Measurements from ENCODE around the gene PKD2.
"Not testable (repeated sequence)": the region's sequence is repeated elsewhere in the genome, so short reads cannot be mapped to it uniquely, and the experiment has no call there.

DNA sequence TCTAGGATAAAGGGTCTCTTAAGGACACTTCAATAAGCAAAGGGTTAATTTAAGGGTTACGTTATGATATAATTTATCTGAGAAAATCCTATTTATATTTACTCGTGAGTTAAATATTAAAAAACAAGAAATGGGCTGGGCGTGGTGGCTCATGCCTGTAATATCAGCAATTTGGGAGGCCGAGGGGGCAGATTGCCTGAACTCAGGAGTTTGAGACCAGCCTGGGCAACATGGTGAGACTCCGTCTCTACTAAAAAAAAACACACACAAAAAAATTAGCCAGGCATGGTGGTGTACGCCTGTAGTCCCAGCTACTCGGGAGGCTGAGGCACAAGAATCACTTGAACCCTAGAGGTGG lies 100.7 kb downstream of the PKD2 start:
- TF ChIP-seq CTCF (IDR thresholded peaks at IDR 0.05 in 4 of 5, conservative IDR thresholded peaks at IDR 0.05 in 1 of 5); POLR2A (IDR thresholded peaks at IDR 0.05): not testable (repeated sequence)

All from gastrocnemius medialis (tissue), 4 donors.